Sigmoid colon (tissue), 7 donors: Measurements from ENCODE around the gene PWP2. TPM values are rescaled to one million over a fixed set of nuclear protein-coding genes. Genes with fewer than 3 reads are reported as not detected.

Experiments
- DNase-seq: peaks from one replicate; pipeline ENCODE4 v3.0.0-alpha.2; 2019
- H3K27ac ChIP-seq, 4 donors: fragments of 200-600 bp; sonication (generic); one replicate each; pipeline ENCODE4 v1.5.1; 2016 to 2019; ENCODE audit warnings: mild to moderate bottlenecking in 1 of 4
- H3K27me3 ChIP-seq, 3 donors: fragments of 200-600 bp; sonication (generic); one replicate each; pipeline ENCODE4 v1.5.1; 2019; ENCODE audit warnings: mild to moderate bottlenecking in 1 of 3
- H3K36me3 ChIP-seq, 4 donors: fragments of 200-600 bp; sonication (generic); one replicate each; pipeline ENCODE4 v1.5.1; 2016 to 2019
- H3K4me1 ChIP-seq, 4 donors: fragments of 200-600 bp; sonication (generic); one replicate each; pipeline ENCODE4 v1.5.1; 2017 to 2019
- H3K4me3 ChIP-seq, 4 donors: fragments of 200-600 bp; sonication (generic); one replicate each; pipeline ENCODE4 v1.5.1; 2017 to 2019; ENCODE audit warnings: mild to moderate bottlenecking in 2 of 4, moderate library complexity in 1 of 4
- H3K9me3 ChIP-seq, 4 donors: fragments of 200-600 bp in 3 of 4; sonication (generic) in 3 of 4; one replicate each; pipeline versions ENCODE4 v1.5.1 to v1.6.1; 2013 to 2019
- EP300 ChIP-seq, 4 donors: sonication (generic); formaldehyde crosslinking; IDR thresholded peaks; one replicate each; pipeline ENCODE4 v1.6.1; 2017; ENCODE audit warnings: antibody characterized with exemption in 4 of 4
- POLR2A ChIP-seq, 2 donors: fragments of 450-650 bp; IDR thresholded peaks; one replicate each; pipeline ENCODE4 v1.6.1; 2016; ENCODE audit warnings: antibody characterized with exemption in 2 of 2, mild to moderate bottlenecking in 2 of 2, moderate library complexity in 2 of 2
- POLR2AphosphoS5 ChIP-seq, 4 donors: sonication (generic); formaldehyde crosslinking; IDR thresholded peaks; one replicate each; pipeline ENCODE4 v1.6.1; 2017; ENCODE audit warnings: antibody characterized with exemption in 4 of 4
- WGBS, 2 donors: extraction: QIAGEN DNeasy Blood & Tissue Kit; methylation state at CpG; one replicate each; pipeline ENCODE4 v1.1.7; 2013; 5-methylcytosine and 5-hydroxymethylcytosine counted together
- intact Hi-C: fragments of 100-400 bp; cut with DNase I; formaldehyde crosslinking; loops from one replicate; pipeline ENCODE4 v1.15.1; 2023
- polyA plus RNA-seq, 3 donors: library from polyadenylated mRNA; stranded (reverse); fragments of 200-250 nt; gene quantifications; one replicate each; pipeline ENCODE4 v1.2.3, GENCODE V29; 2013
- total RNA-seq, 4 donors: library from RNA; depleted of rRNA; stranded (reverse); fragments of >200 nt; gene quantifications; one replicate each; pipeline ENCODE4 v1.1.0, GENCODE V29; 2016
- TF ChIP-seq, protein P1 (sequence below), 4 experiments: fragments of 450-650 bp in 3 of 4; fragments of 200-600 bp in 1 of 4; IDR thresholded peaks; one replicate each; pipeline ENCODE4 v1.5.1; 2016 to 2019; ENCODE audit warnings: antibody characterized with exemption in 4 of 4, mild to moderate bottlenecking in 3 of 4, moderate library complexity in 2 of 4
- donor health status: healthy with polysubstance abuse.
- donor health status: Bipolar disorder and iron deficiency.
- donor health status: healthy.

PWP2 gene
- total and polyA plus RNA-seq, 7 donors = 1.4 to 10.8 (median 4.3) TPM

DNA sequence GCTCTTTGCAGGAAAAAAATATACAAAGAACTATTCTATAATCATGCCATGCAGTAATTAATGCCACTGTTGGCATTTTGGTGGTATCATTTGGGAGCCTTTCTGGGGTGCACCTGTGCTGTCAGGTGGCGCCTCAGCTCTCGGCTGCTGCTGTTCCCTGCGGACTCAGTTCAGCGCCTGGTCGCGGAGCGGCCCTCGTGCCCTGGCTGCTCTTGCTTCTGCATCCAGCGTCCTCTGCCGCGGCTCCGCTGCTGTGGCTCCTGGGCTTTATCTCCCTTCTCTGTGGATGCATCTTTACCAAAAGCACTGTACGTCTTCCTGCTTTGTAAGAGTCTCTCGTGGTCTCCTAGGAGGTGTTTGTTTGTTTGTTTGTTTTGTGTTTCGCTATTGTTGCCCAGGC is 35.1 kb upstream of the PWP2 start:
- no peak overlapping the region for H3K4me3 ChIP-seq
- 96% methylated on average over 15 of the region's 15 CpGs for WGBS, 2 donors
- TF ChIP-seq, protein P1, sequence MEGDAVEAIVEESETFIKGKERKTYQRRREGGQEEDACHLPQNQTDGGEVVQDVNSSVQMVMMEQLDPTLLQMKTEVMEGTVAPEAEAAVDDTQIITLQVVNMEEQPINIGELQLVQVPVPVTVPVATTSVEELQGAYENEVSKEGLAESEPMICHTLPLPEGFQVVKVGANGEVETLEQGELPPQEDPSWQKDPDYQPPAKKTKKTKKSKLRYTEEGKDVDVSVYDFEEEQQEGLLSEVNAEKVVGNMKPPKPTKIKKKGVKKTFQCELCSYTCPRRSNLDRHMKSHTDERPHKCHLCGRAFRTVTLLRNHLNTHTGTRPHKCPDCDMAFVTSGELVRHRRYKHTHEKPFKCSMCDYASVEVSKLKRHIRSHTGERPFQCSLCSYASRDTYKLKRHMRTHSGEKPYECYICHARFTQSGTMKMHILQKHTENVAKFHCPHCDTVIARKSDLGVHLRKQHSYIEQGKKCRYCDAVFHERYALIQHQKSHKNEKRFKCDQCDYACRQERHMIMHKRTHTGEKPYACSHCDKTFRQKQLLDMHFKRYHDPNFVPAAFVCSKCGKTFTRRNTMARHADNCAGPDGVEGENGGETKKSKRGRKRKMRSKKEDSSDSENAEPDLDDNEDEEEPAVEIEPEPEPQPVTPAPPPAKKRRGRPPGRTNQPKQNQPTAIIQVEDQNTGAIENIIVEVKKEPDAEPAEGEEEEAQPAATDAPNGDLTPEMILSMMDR (IDR thresholded peaks at IDR 0.05) = no peak
- TF ChIP-seq EP300 (IDR thresholded peaks at IDR 0.05) (no peak), POLR2AphosphoS5 (IDR thresholded peaks at IDR 0.05) (no peak), POLR2A (IDR thresholded peaks at IDR 0.05) (no peak)
- peaks cover 13 to 46% (median 24%) of the 10 kb centered on the region in 4 donors for H3K36me3 ChIP-seq
- intact Hi-C loops = no loop called here
- no peaks in the 10 kb centered on the region for H3K9me3 ChIP-seq
- H3K27ac ChIP-seq = no peak overlapping the region
- H3K4me1 ChIP-seq = peaks cover 0 to 25% (median 15%) of the 10 kb centered on the region in 4 donors
- no peaks in the 10 kb centered on the region for H3K27me3 ChIP-seq
- DNase-seq = no peak

DNA sequence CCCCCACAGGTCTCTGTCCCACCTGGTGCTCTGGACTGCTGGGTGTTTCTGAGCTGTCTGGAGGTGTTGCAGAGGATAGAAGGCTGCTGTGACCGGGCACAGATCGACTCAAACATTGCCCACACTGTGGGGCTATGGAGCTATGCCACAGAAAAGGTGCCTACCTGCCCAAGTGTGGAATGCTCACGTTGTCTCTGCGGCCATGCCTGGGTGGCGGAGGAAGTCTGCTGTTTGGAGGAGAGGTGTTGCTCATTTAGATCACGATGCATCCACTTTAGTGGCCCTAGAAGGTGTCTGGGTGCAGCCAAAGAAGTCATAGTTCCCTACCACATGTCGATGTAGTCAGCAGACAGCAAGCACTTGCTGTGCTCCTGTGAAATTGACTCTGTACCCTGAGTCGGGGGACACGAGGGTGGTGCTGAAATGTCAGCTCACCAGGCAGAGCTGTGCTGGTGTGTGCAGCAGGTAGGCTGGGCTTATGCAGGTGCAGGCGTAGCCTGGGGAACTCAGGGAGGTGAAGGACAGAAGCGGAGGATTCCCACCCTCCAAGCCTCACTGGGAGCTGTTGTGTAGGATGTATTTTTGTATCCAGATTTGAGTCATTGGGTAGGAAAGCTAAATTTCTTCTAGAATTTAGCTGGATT is 32.8 kb upstream of the PWP2 start:
- no peak for DNase-seq
- Histone ChIP-seq H3K9me3 (no peaks in the 10 kb centered on the region), H3K36me3 (peaks cover 13 to 60% (median 28%) of the 10 kb centered on the region in 4 donors), H3K4me3 (no peak overlapping the region), H3K4me1 (peaks cover 0 to 25% (median 15%) of the 10 kb centered on the region in 4 donors), H3K27me3 (no peaks in the 10 kb centered on the region), H3K27ac (no peak overlapping the region)
- TF ChIP-seq POLR2AphosphoS5 (IDR thresholded peaks at IDR 0.05) (no peak), EP300 (IDR thresholded peaks at IDR 0.05) (no peak), POLR2A (IDR thresholded peaks at IDR 0.05) (no peak)
- intact Hi-C loops = no loop called here
- 53 to 82% methylated on average over 11 of the region's 11 CpGs for WGBS, 2 donors

DNA sequence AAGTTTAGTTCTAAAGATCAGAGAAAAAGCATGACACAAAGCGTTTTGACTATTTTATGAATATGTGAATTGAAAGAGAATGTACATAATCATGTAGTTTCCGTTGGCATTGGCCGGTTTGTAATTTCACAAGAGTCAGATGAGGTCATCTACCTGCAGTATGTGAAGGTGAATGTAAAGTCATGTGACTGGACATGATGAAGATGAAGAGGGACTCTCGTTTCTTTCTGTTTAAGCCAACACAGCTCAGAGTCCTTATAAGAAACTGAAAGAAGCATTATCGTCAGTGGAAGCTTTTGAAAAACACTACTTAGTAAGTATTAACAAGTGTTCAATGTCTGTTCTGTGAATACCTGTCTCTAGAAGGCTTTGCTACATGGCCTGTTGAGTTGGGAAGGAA is 30.9 kb upstream of the PWP2 start:
- no peak overlapping the region for H3K4me3 ChIP-seq
- H3K27ac ChIP-seq = no peak overlapping the region
- H3K27me3 ChIP-seq = no peaks in the 10 kb centered on the region
- peaks cover 0 to 11% (median 4%) of the 10 kb centered on the region in 4 donors for H3K4me1 ChIP-seq
- no peak for TF ChIP-seq POLR2A (IDR thresholded peaks at IDR 0.05)
- no peak for TF ChIP-seq EP300 (IDR thresholded peaks at IDR 0.05)
- TF ChIP-seq, protein P1 (IDR thresholded peaks at IDR 0.05) = no peak
- no peak for TF ChIP-seq POLR2AphosphoS5 (IDR thresholded peaks at IDR 0.05)
- peaks cover 13 to 77% (median 37%) of the 10 kb centered on the region in 4 donors for H3K36me3 ChIP-seq
- intact Hi-C loops = no loop called here
- DNase-seq = no peak
- WGBS, 2 donors = 85% methylated on average over 5 of the region's 5 CpGs
- H3K9me3 ChIP-seq = no peaks in the 10 kb centered on the region

- Histone ChIP-seq H3K36me3 (peaks cover 13 to 97% (median 48%) of the 10 kb centered on the region in 4 donors), H3K27ac (no peak overlapping the region), H3K4me1 (no peaks in the 10 kb centered on the region), H3K27me3 (no peaks in the 10 kb centered on the region), H3K4me3 (no peak overlapping the region), H3K9me3 (no peaks in the 10 kb centered on the region)
- TF ChIP-seq POLR2AphosphoS5 (IDR thresholded peaks at IDR 0.05) (no peak), POLR2A (IDR thresholded peaks at IDR 0.05) (no peak), EP300 (IDR thresholded peaks at IDR 0.05) (no peak)
- TF ChIP-seq, protein P1 (IDR thresholded peaks at IDR 0.05) = no peak
- 88 to 92% methylated on average over 5 of the region's 5 CpGs for WGBS, 2 donors
- no peak for DNase-seq
- intact Hi-C loops = no loop called here
These were observed 28.7 kb upstream of the PWP2 start for GRCh38 chr21:44078411-44078981.

DNA sequence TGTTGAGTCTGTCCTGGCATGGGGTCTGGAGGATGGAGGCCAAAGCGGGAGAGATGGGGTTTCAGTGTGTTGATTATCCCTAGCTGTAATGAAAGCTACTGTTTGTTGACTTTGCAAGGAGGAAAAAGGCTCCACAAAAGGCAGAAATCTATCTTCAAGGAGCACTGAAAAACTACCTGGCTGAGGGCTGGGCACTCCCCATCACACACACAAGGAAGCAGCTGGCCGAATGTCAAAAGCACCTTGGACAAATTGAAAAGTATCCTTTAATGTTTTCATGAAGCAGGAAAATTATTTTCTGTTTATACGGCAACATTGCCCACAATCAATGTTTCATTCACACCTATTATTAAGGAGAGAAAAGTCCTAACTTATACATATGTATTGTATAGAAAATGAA is 27.8 kb upstream of the PWP2 start:
- Histone ChIP-seq H3K4me3 (no peak overlapping the region), H3K36me3 (peaks cover 11 to 100% (median 44%) of the 10 kb centered on the region in 4 donors), H3K27ac (no peak overlapping the region), H3K9me3 (no peaks in the 10 kb centered on the region), H3K27me3 (no peaks in the 10 kb centered on the region), H3K4me1 (no peaks in the 10 kb centered on the region)
- 73 to 87% methylated on average over 3 of the region's 3 CpGs for WGBS, 2 donors
- DNase-seq = no peak
- TF ChIP-seq EP300 (IDR thresholded peaks at IDR 0.05) (no peak), POLR2A (IDR thresholded peaks at IDR 0.05) (no peak), POLR2AphosphoS5 (IDR thresholded peaks at IDR 0.05) (no peak)
- TF ChIP-seq, protein P1 (IDR thresholded peaks at IDR 0.05) = no peak
- intact Hi-C loops = no loop called here
